Trophoblast cell (in vitro differentiated cells and primary cell): Measurements from ENCODE around the gene STAC3.

Experiments used
- DNase-seq, 2 donors: peaks; one replicate each; pipeline ENCODE4 v3.0.0-alpha.2; 2016
- H2AFZ ChIP-seq: 2 replicates; pipeline ENCODE4 v1.6.1; 2013; ENCODE audit warnings: low read length, moderate library complexity, mild to moderate bottlenecking; ENCODE audit not compliant: insufficient read depth, poor library complexity
- H2AK5ac ChIP-seq: 2 replicates; pipeline ENCODE4 v1.6.1; 2013; ENCODE audit warnings: mild to moderate bottlenecking, low read length
- H2BK120ac ChIP-seq: 2 replicates; pipeline ENCODE4 v1.6.1; 2013; ENCODE audit warnings: low read length, mild to moderate bottlenecking, moderate library complexity; ENCODE audit not compliant: insufficient read depth, poor library complexity
- H2BK12ac ChIP-seq: 2 replicates; pipeline ENCODE4 v1.6.1; 2013; ENCODE audit warnings: mild to moderate bottlenecking, low read length, moderate library complexity
- H2BK5ac ChIP-seq: 2 replicates; pipeline ENCODE4 v1.6.1; 2013; ENCODE audit warnings: low read length, low read depth, moderate library complexity, mild to moderate bottlenecking; ENCODE audit not compliant: poor library complexity
- H3K14ac ChIP-seq: 2 replicates; pipeline ENCODE4 v1.6.1; 2013; ENCODE audit warnings: mild to moderate bottlenecking, low read length
- H3K18ac ChIP-seq: 2 replicates; pipeline ENCODE4 v1.6.1; 2013; ENCODE audit warnings: mild to moderate bottlenecking, low read length
- H3K23ac ChIP-seq: 2 replicates; pipeline ENCODE4 v1.6.1; 2013; ENCODE audit warnings: low read length
- H3K27ac ChIP-seq: 2 replicates; pipeline ENCODE4 v1.5.1; 2013; ENCODE audit warnings: low read depth, mild to moderate bottlenecking, inconsistent platforms, low read length, moderate library complexity
- H3K27me3 ChIP-seq: 2 replicates; pipeline ENCODE4 v1.6.1; 2013; ENCODE audit warnings: inconsistent platforms, mild to moderate bottlenecking, low read length, moderate library complexity; ENCODE audit not compliant: insufficient read depth
- H3K36me3 ChIP-seq, 2 experiments: 1 replicate in 1 of 2; 2 replicates in 1 of 2; pipeline ENCODE4 v1.6.1; 2013; ENCODE audit warnings: low read length in 2 of 2, mild to moderate bottlenecking in 2 of 2, moderate library complexity in 1 of 2; ENCODE audit not compliant: insufficient read depth in 2 of 2, control insufficient read depth in 1 of 2
- H3K4ac ChIP-seq: 2 replicates; pipeline ENCODE4 v1.6.1; 2013; ENCODE audit warnings: low read depth, mild to moderate bottlenecking, low read length, moderate library complexity
- H3K4me1 ChIP-seq, 2 experiments: 1 replicate in 1 of 2; 2 replicates in 1 of 2; pipeline ENCODE4 v1.6.1; 2013; ENCODE audit warnings: low read length in 2 of 2, mild to moderate bottlenecking in 2 of 2, moderate library complexity in 1 of 2; ENCODE audit not compliant: insufficient read depth in 2 of 2, control insufficient read depth in 1 of 2
- H3K4me2 ChIP-seq: 2 replicates; pipeline ENCODE4 v1.6.1; 2013; ENCODE audit warnings: inconsistent platforms, mild to moderate bottlenecking, low read length, moderate library complexity
- H3K4me3 ChIP-seq: 2 replicates; pipeline ENCODE4 v1.5.1; 2013; ENCODE audit warnings: mild to moderate bottlenecking, low read depth, low read length, inconsistent platforms
- H3K79me1 ChIP-seq: one replicate; pipeline ENCODE4 v1.6.1; 2013; ENCODE audit warnings: low read length
- H3K79me2 ChIP-seq: 2 replicates; pipeline ENCODE4 v1.6.1; 2013; ENCODE audit warnings: low read length, mild to moderate bottlenecking; ENCODE audit not compliant: control insufficient read depth, insufficient read depth, poor library complexity
- H3K9ac ChIP-seq: 2 replicates; pipeline ENCODE4 v1.6.1; 2013; ENCODE audit warnings: mild to moderate bottlenecking, low read length
- H3K9me3 ChIP-seq: 2 replicates; pipeline ENCODE4 v1.6.1; 2013; ENCODE audit warnings: low read depth, mild to moderate bottlenecking, control low read depth, inconsistent platforms, low read length; ENCODE audit not compliant: insufficient read depth
- H4K12ac ChIP-seq: 2 replicates; pipeline ENCODE4 v1.6.1; 2013; ENCODE audit warnings: low read depth, mild to moderate bottlenecking, low read length, moderate library complexity
- H4K8ac ChIP-seq: 2 replicates; pipeline ENCODE4 v1.6.1; 2013; ENCODE audit warnings: low read depth, mild to moderate bottlenecking, low read length, moderate library complexity
- H4K91ac ChIP-seq: one replicate; pipeline ENCODE4 v1.6.1; 2013; ENCODE audit warnings: low read depth, mild to moderate bottlenecking, low read length, moderate library complexity
- WGBS: extraction: QIAGEN DNeasy Blood & Tissue Kit; methylation state at CpG from one replicate; pipeline ENCODE4 v1.1.7; 2013; ENCODE audit warnings: missing lambda C conversion rate; ENCODE audit not compliant: insufficient read length, insufficient coverage; ENCODE audit errors: extremely low coverage; 5-methylcytosine and 5-hydroxymethylcytosine counted together

The STAC3 gene

GRCh38 chr12:57237932-57238853, 12.8 kb downstream of the STAC3 start:
- Histone ChIP-seq H2AK5ac (no peak overlapping the region), H4K8ac (no peak overlapping the region), H3K36me3 (peaks cover 14 to 15% of the 10 kb centered on the region in 2 experiments), H3K4me3 (peak overlapping the region; percentile 66), H3K27ac (no peak overlapping the region), H4K12ac (no peak overlapping the region), H3K4me2 (peak overlapping the region; percentile 87), H3K79me1 (peaks cover 2% of the 10 kb centered on the region), H3K4me1 (peaks cover 20 to 32% of the 10 kb centered on the region in 2 experiments), H3K23ac (no peak overlapping the region), H3K9ac (no peak overlapping the region), H2BK5ac (no peak overlapping the region), H2BK12ac (no peak overlapping the region), H3K4ac (no peak overlapping the region), H4K91ac (peak overlapping the region; percentile 18), H3K18ac (no peak overlapping the region), H3K9me3 (peaks cover 10% of the 10 kb centered on the region), H3K79me2 (peaks cover 2% of the 10 kb centered on the region), H3K14ac (no peak overlapping the region), H3K27me3 (peaks cover 68% of the 10 kb centered on the region), H2AFZ (peak overlapping the region; percentile 43), H2BK120ac (no peak overlapping the region)
- no CpG with 5 or more reads among the region's 63 CpGs for WGBS
- DNase-seq = no peak

- Histone ChIP-seq H4K8ac (no peak overlapping the region), H3K27me3 (peaks cover 66% of the 10 kb centered on the region), H3K18ac (no peak overlapping the region), H2AFZ (no peak overlapping the region), H3K14ac (no peak overlapping the region), H3K23ac (no peak overlapping the region), H3K4me2 (peak overlapping the region; percentile 87), H3K79me1 (no peaks in the 10 kb centered on the region), H2BK5ac (no peak overlapping the region), H3K4me1 (peaks cover 18 to 27% of the 10 kb centered on the region in 2 experiments), H2BK120ac (no peak overlapping the region), H3K27ac (no peak overlapping the region), H3K36me3 (peaks cover 21% of the 10 kb centered on the region in 2 experiments), H3K9ac (no peak overlapping the region), H2BK12ac (no peak overlapping the region), H2AK5ac (no peak overlapping the region), H3K4ac (no peak overlapping the region), H4K91ac (no peak overlapping the region), H3K4me3 (no peak overlapping the region), H3K9me3 (peaks cover 10% of the 10 kb centered on the region), H4K12ac (no peak overlapping the region), H3K79me2 (peaks cover 2% of the 10 kb centered on the region)
- no peak for DNase-seq
- no CpG with 5 or more reads among the region's 5 CpGs for WGBS
Observed at GRCh38 chr12:57237596-57237931, 13.4 kb downstream of the STAC3 start.

GRCh38 chr12:57236925-57237595, 13.9 kb downstream of the STAC3 start:
- no peak for DNase-seq
- Histone ChIP-seq H3K36me3 (peaks cover 26% of the 10 kb centered on the region in 2 experiments), H2BK5ac (no peak overlapping the region), H2BK12ac (no peak overlapping the region), H3K4me1 (peaks cover 18 to 27% of the 10 kb centered on the region in 2 experiments), H3K79me2 (peaks cover 2% of the 10 kb centered on the region), H3K14ac (no peak overlapping the region), H2BK120ac (no peak overlapping the region), H2AK5ac (no peak overlapping the region), H3K79me1 (no peaks in the 10 kb centered on the region), H3K9me3 (peaks cover 10% of the 10 kb centered on the region), H3K27me3 (peaks cover 61% of the 10 kb centered on the region), H3K4ac (no peak overlapping the region), H3K4me2 (no peak overlapping the region), H3K23ac (no peak overlapping the region), H3K4me3 (no peak overlapping the region), H4K8ac (no peak overlapping the region), H2AFZ (no peak overlapping the region), H4K91ac (no peak overlapping the region), H3K18ac (no peak overlapping the region), H4K12ac (no peak overlapping the region), H3K27ac (no peak overlapping the region), H3K9ac (peak overlapping the region; percentile 24)
- WGBS = no CpG with 5 or more reads among the region's 9 CpGs

GRCh38 chr12:57236201-57236924, 14.6 kb downstream of the STAC3 start:
- Histone ChIP-seq H3K79me2 (peaks cover 2% of the 10 kb centered on the region), H2BK5ac (no peak overlapping the region), H2AFZ (no peak overlapping the region), H3K27me3 (peaks cover 54% of the 10 kb centered on the region), H3K27ac (no peak overlapping the region), H2BK12ac (no peak overlapping the region), H3K4me3 (no peak overlapping the region), H4K91ac (no peak overlapping the region), H2AK5ac (no peak overlapping the region), H3K4me2 (no peak overlapping the region), H3K79me1 (no peaks in the 10 kb centered on the region), H4K8ac (no peak overlapping the region), H3K14ac (no peak overlapping the region), H3K4ac (no peak overlapping the region), H3K9ac (no peak overlapping the region), H3K23ac (no peak overlapping the region), H2BK120ac (no peak overlapping the region), H3K4me1 (peaks cover 18 to 25% of the 10 kb centered on the region in 2 experiments), H3K36me3 (peaks cover 33% of the 10 kb centered on the region in 2 experiments), H3K9me3 (peaks cover 12% of the 10 kb centered on the region), H4K12ac (no peak overlapping the region), H3K18ac (no peak overlapping the region)
- DNase-seq = no peak
- WGBS = no CpG with 5 or more reads among the region's 40 CpGs
